Measurements from ENCODE around the gene CCDC146. TPM values are rescaled to one million over a fixed set of nuclear protein-coding genes. Genes with fewer than 3 reads are reported as not detected.

The CCDC146 gene
- total RNA-seq, 1 donor from 2014 or later: 4.3 TPM

- Histone ChIP-seq H3K27me3 (no peaks in the 10 kb centered on the region), H3K36me3 (no peaks in the 10 kb centered on the region), H3K4me3 (no peak overlapping the region), H3K4me1 (no peaks in the 10 kb centered on the region), H3K9me3 (no peaks in the 10 kb centered on the region), H3K27ac (no peak overlapping the region)
- intact Hi-C loops (cut with DNase I): no loop called here
- TF ChIP-seq CTCF (IDR thresholded peaks at IDR 0.05): no peak
- ATAC-seq (no peak), DNase-seq (no peak)
Observed at GRCh38 chr7:77252506-77252905, 130.1 kb downstream of the CCDC146 start.

GRCh38 chr7:77253151-77253550 is 130.7 kb downstream of the CCDC146 start:
- Histone ChIP-seq H3K27me3 (no peaks in the 10 kb centered on the region), H3K9me3 (no peaks in the 10 kb centered on the region), H3K4me1 (no peaks in the 10 kb centered on the region), H3K36me3 (no peaks in the 10 kb centered on the region), H3K4me3 (no peak overlapping the region), H3K27ac (no peak overlapping the region)
- DNase-seq: no peak
- no peak for TF ChIP-seq CTCF (IDR thresholded peaks at IDR 0.05)
- intact Hi-C loops (cut with DNase I): no loop called here
- no peak for ATAC-seq

GRCh38 chr7:77254429-77254828 is 132.0 kb downstream of the CCDC146 start:
- TF ChIP-seq CTCF (IDR thresholded peaks at IDR 0.05): no peak

GRCh38 chr7:77254915-77255314 is 132.5 kb downstream of the CCDC146 start:
- intact Hi-C loops (cut with DNase I): no loop called here
- Histone ChIP-seq H3K27me3 (no peaks in the 10 kb centered on the region), H3K4me1 (no peaks in the 10 kb centered on the region), H3K36me3 (no peaks in the 10 kb centered on the region), H3K4me3 (no peak overlapping the region), H3K9me3 (no peaks in the 10 kb centered on the region), H3K27ac (no peak overlapping the region)
- no peak for ATAC-seq
- no peak for TF ChIP-seq CTCF (IDR thresholded peaks at IDR 0.05)
- DNase-seq: no peak

More at GRCh38 chr7:77254429-77254828, 132.0 kb downstream of the CCDC146 start:
- Histone ChIP-seq H3K9me3 (no peaks in the 10 kb centered on the region), H3K4me1 (no peaks in the 10 kb centered on the region), H3K27me3 (no peaks in the 10 kb centered on the region), H3K4me3 (no peak overlapping the region), H3K27ac (no peak overlapping the region), H3K36me3 (no peaks in the 10 kb centered on the region)
- no peak for ATAC-seq
- DNase-seq: no peak
- intact Hi-C loops (cut with DNase I): no loop called here

GRCh38 chr7:77258014-77258413 is 135.6 kb downstream of the CCDC146 start:
- intact Hi-C loops (cut with DNase I): no loop called here
- DNase-seq: no peak
- H3K4me1 ChIP-seq: no peaks in the 10 kb centered on the region
- no peak for TF ChIP-seq CTCF (IDR thresholded peaks at IDR 0.05)
- no peak for ATAC-seq
- H3K9me3 ChIP-seq: no peaks in the 10 kb centered on the region
- no peaks in the 10 kb centered on the region for H3K27me3 ChIP-seq
- H3K4me3 ChIP-seq: no peak overlapping the region
- H3K27ac ChIP-seq: no peak overlapping the region
- no peaks in the 10 kb centered on the region for H3K36me3 ChIP-seq

GRCh38 chr7:77258593-77258992 is 136.2 kb downstream of the CCDC146 start:
- no peaks in the 10 kb centered on the region for H3K9me3 ChIP-seq
- intact Hi-C loops (cut with DNase I): no loop called here
- no peak for TF ChIP-seq CTCF (IDR thresholded peaks at IDR 0.05)

More at GRCh38 chr7:77258593-77258992, 136.2 kb downstream of the CCDC146 start:
- no peaks in the 10 kb centered on the region for H3K27me3 ChIP-seq
- no peak overlapping the region for H3K27ac ChIP-seq
- no peaks in the 10 kb centered on the region for H3K4me1 ChIP-seq
- ATAC-seq (no peak), DNase-seq (no peak)
- no peaks in the 10 kb centered on the region for H3K36me3 ChIP-seq
- H3K4me3 ChIP-seq: no peak overlapping the region

Data from upper lobe of right lung (tissue), 1 donor.